HCT116 (cell line): ENCODE measurements around the gene KIAA1143. TPM values are rescaled to one million over a fixed set of nuclear protein-coding genes. Genes with fewer than 3 reads are reported as not detected.

ENCODE experiments used
- ATAC-seq: fragments of 200-7000 bp; cut with Tn5 transposase; 2 replicates; pipeline ENCODE4 v1.9.1; 2020; ENCODE audit warnings: mild to moderate bottlenecking, moderate library complexity
- BruUV-seq: library from RNA; stranded (reverse); fragments of 400-500 nt; replicated peaks from 2 replicates; lab custom pipeline; 2021; lab: Mats Ljungman, UMichigan
- CTCF ChIA-PET: fragments of 300-600 bp; sonication (Branson Sonifier 250); formaldehyde crosslinking; loops from one replicate; lab custom pipeline; 2021; ENCODE audit warnings: antibody characterized with exemption; lab: Charles Lee
- POLR2A ChIA-PET: fragments of 300-600, 350-600 bp; sonication (Branson Sonifier 250); formaldehyde crosslinking; loops from one replicate; lab custom pipeline; 2021; ENCODE audit warnings: antibody characterized with exemption; lab: Charles Lee
- RAD21 ChIA-PET, 2 experiments: fragments of 300-600 bp; sonication (Branson Sonifier 250); formaldehyde crosslinking; loops; one replicate each; lab custom pipeline; 2023; ENCODE audit warnings: low total read pairs in 2 of 2; ENCODE audit not compliant: uncharacterized antibody in 2 of 2, unreplicated experiment in 2 of 2, low non-redundant PET in 1 of 2; lab: Charles Lee
- DNase-seq: peaks from one replicate; pipeline ENCODE4 v3.0.0-alpha.2; 2010; ENCODE audit warnings: low read depth, low spot score
- H2AFZ ChIP-seq: fragments of 200-600 bp; shearing (Covaris generic), sonication (generic); 2 replicates; pipeline ENCODE4 v1.6.1; 2017; ENCODE audit warnings: low read depth, mixed run types, mixed read lengths, antibody characterized with exemption, low read length; ENCODE audit not compliant: poor library complexity, severe bottlenecking
- H3K27ac ChIP-seq: 2 replicates; pipeline ENCODE4 v1.5.1; 2012; ENCODE audit warnings: low read depth, low read length
- H3K27me3 ChIP-seq: fragments of 200-600 bp; sonication (generic); 2 replicates; pipeline ENCODE4 v1.6.1; 2016; ENCODE audit warnings: mixed run types, low read length, mixed read lengths; ENCODE audit not compliant: insufficient read depth
- H3K36me3 ChIP-seq, 2 experiments: fragments of 200-500 bp in 1 of 2; fragments of 200-600 bp in 1 of 2; sonication (Bioruptor generic) in 1 of 2; sonication (generic) in 1 of 2; 2 replicates each; pipeline versions ENCODE4 v1.5.1 to v1.6.1; 2014 to 2016; ENCODE audit warnings: low read length in 2 of 2, inconsistent platforms in 1 of 2, mixed read lengths in 1 of 2, mixed run types in 1 of 2; ENCODE audit not compliant: insufficient read depth in 2 of 2, control insufficient read depth in 1 of 2
- H3K4me1 ChIP-seq, 2 experiments: fragments of 200-600 bp in 1 of 2; sonication (generic) in 1 of 2; 2 replicates each; pipeline versions ENCODE4 v1.5.1 to v1.6.1; 2012 to 2017; ENCODE audit warnings: low read length in 2 of 2, inconsistent platforms in 1 of 2, mild to moderate bottlenecking in 1 of 2, mixed read lengths in 1 of 2, mixed run types in 1 of 2, moderate library complexity in 1 of 2; ENCODE audit not compliant: insufficient read depth in 2 of 2, control insufficient read depth in 1 of 2
- H3K4me2 ChIP-seq: fragments of 200-600 bp; sonication (generic); 2 replicates; pipeline ENCODE4 v1.6.1; 2017; ENCODE audit warnings: mixed run types, low read length, mixed read lengths
- H3K4me3 ChIP-seq, 2 experiments: fragments of 200-600 bp in 1 of 2; sonication (generic) in 1 of 2; replicated peaks in 1 of 2; 2 replicates each; pipeline ENCODE4 v1.5.1; 2011 to 2016; ENCODE audit warnings: low read length in 2 of 2, control low read depth in 1 of 2, low read depth in 1 of 2, mild to moderate bottlenecking in 1 of 2, mixed read lengths in 1 of 2, mixed run types in 1 of 2
- H3K79me2 ChIP-seq: fragments of 200-600 bp; sonication (generic); 2 replicates; pipeline ENCODE4 v1.6.1; 2017; ENCODE audit warnings: mild to moderate bottlenecking, mixed run types, low read length, moderate library complexity, mixed read lengths; ENCODE audit not compliant: insufficient read depth
- H3K9ac ChIP-seq: fragments of 200-600 bp; sonication (generic); 2 replicates; pipeline ENCODE4 v1.6.1; 2016; ENCODE audit warnings: low read length, mixed read lengths
- H3K9me2 ChIP-seq: fragments of 200-600 bp; sonication (generic), shearing (Covaris generic); 2 replicates; pipeline ENCODE4 v1.6.1; 2017; ENCODE audit warnings: mixed run types, mild to moderate bottlenecking, moderate library complexity; ENCODE audit not compliant: insufficient read depth
- H3K9me3 ChIP-seq, 2 experiments: fragments of 200-500 bp in 1 of 2; fragments of 200-600 bp in 1 of 2; sonication (Bioruptor generic) in 1 of 2; sonication (generic) in 1 of 2; 2 replicates each; pipeline ENCODE4 v1.6.1; 2014 to 2017; ENCODE audit warnings: low read length in 2 of 2, mixed read lengths in 2 of 2, inconsistent platforms in 1 of 2, low read depth in 1 of 2, mild to moderate bottlenecking in 1 of 2, mixed run types in 1 of 2, moderate library complexity in 1 of 2; ENCODE audit not compliant: control insufficient read depth in 1 of 2, insufficient read depth in 1 of 2
- H4K20me1 ChIP-seq: fragments of 200-600 bp; sonication (generic), shearing (Covaris generic); 2 replicates; pipeline ENCODE4 v1.6.1; 2017; ENCODE audit warnings: mixed run types, mild to moderate bottlenecking, moderate library complexity; ENCODE audit not compliant: insufficient read depth
- EGR1 ChIP-seq: IDR thresholded peaks from 2 replicates; pipeline ENCODE4 v1.6.1; 2012; ENCODE audit warnings: low read depth
- ELF1 ChIP-seq: IDR thresholded peaks from 2 replicates; pipeline ENCODE4 v1.6.1; 2012; ENCODE audit warnings: low read depth, borderline replicate concordance
- POLR2A ChIP-seq: IDR thresholded peaks from 2 replicates; pipeline ENCODE4 v1.7.0; 2011; ENCODE audit warnings: borderline replicate concordance; ENCODE audit not compliant: insufficient read depth, insufficient read length; ENCODE audit errors: extremely low read depth
- RAD21 ChIP-seq: IDR thresholded peaks from 2 replicates; pipeline ENCODE4 v1.6.1; 2012; ENCODE audit warnings: low read depth, mild to moderate bottlenecking
- ZNF274 ChIP-seq: fragments of 200-500 bp; sonication (Bioruptor generic); IDR thresholded peaks from 2 replicates; pipeline ENCODE4 v1.6.1; 2014; ENCODE audit warnings: mild to moderate bottlenecking, low read depth, low read length, inconsistent platforms
- intact Hi-C: fragments of 100-400 bp; cut with micrococcal nuclease; formaldehyde crosslinking; loops from 2 replicates; pipeline ENCODE4 v1.10.0; 2022
- total RNA-seq: library from RNA; stranded (reverse); gene quantifications from one replicate; pipeline ENCODE4 v1.2.1, GENCODE V29; 2021; ENCODE audit not compliant: unreplicated experiment
- TF ChIP-seq, protein P1 (sequence below): IDR thresholded peaks from 2 replicates; pipeline ENCODE4 v1.6.1; 2012; ENCODE audit warnings: low read depth
- TF ChIP-seq, protein P2 (sequence below): IDR thresholded peaks from 2 replicates; pipeline ENCODE4 v1.6.1; 2012

Gene KIAA1143
- total RNA-seq, 1 experiment from 2014 or later, result 32.2 TPM

DNA sequence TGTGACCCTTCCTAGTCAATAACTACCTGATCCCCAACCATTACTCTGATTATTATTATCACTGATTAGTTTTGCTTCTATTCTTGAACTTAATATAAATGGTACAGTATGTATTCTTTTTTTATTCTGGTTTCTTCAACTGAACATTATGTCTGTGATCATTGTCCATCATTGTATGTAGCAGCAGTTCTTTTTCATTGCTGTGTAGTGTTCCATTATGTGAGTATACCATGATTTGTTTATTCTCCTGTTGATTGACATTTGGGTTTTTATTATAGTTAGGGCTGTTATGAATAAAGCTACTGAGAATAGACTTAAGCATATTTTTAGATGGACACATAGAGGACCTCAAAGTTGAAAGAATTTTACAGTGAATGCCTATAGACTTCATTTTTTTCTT, 2.8 kb upstream of the KIAA1143 start:
- H3K9ac ChIP-seq, result no peak overlapping the region
- H3K36me3 ChIP-seq, result peaks cover 0 to 29% of the 10 kb centered on the region in 2 experiments; a peak in 2 of 4 replicates
- 0 out of 4 replicates have a peak, but pooled peaks cover 0 to 4% of the 10 kb centered on the region in 2 experiments for H3K9me3 ChIP-seq
- H3K27me3 ChIP-seq, result no peaks in the 10 kb centered on the region
- TF ChIP-seq EGR1, result no peak
- no peak for TF ChIP-seq ELF1
- no peak for TF ChIP-seq ZNF274
- TF ChIP-seq RAD21, result no peak
- TF ChIP-seq, protein P1, sequence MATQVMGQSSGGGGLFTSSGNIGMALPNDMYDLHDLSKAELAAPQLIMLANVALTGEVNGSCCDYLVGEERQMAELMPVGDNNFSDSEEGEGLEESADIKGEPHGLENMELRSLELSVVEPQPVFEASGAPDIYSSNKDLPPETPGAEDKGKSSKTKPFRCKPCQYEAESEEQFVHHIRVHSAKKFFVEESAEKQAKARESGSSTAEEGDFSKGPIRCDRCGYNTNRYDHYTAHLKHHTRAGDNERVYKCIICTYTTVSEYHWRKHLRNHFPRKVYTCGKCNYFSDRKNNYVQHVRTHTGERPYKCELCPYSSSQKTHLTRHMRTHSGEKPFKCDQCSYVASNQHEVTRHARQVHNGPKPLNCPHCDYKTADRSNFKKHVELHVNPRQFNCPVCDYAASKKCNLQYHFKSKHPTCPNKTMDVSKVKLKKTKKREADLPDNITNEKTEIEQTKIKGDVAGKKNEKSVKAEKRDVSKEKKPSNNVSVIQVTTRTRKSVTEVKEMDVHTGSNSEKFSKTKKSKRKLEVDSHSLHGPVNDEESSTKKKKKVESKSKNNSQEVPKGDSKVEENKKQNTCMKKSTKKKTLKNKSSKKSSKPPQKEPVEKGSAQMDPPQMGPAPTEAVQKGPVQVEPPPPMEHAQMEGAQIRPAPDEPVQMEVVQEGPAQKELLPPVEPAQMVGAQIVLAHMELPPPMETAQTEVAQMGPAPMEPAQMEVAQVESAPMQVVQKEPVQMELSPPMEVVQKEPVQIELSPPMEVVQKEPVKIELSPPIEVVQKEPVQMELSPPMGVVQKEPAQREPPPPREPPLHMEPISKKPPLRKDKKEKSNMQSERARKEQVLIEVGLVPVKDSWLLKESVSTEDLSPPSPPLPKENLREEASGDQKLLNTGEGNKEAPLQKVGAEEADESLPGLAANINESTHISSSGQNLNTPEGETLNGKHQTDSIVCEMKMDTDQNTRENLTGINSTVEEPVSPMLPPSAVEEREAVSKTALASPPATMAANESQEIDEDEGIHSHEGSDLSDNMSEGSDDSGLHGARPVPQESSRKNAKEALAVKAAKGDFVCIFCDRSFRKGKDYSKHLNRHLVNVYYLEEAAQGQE, result no peak
- TF ChIP-seq, protein P2, sequence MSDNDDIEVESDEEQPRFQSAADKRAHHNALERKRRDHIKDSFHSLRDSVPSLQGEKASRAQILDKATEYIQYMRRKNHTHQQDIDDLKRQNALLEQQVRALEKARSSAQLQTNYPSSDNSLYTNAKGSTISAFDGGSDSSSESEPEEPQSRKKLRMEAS, result no peak
- TF ChIP-seq POLR2A, result no peak
- ATAC-seq, result no peak
- intact Hi-C loops, result loop anchor here (5.0 to 10.0 kb wide), 3 partner anchors 201 to 269 kb away; no protein-coding TSS in a partner anchor
- no peak overlapping the region for H2AFZ ChIP-seq
- BruUV-seq, result no TSS peak
- DNase-seq, result no peak
- no peak overlapping the region for H3K4me3 ChIP-seq
- H3K79me2 ChIP-seq, result peaks cover 89% of the 10 kb centered on the region
- peaks cover 7 to 10% of the 10 kb centered on the region in 2 experiments; a peak in 2 of 4 replicates for H3K4me1 ChIP-seq
- RAD21 ChIA-PET, result no interaction called here
- POLR2A ChIA-PET, result no interaction called here
- H3K9me2 ChIP-seq, result no peaks in the 10 kb centered on the region
- H4K20me1 ChIP-seq, result no peaks in the 10 kb centered on the region
- CTCF ChIA-PET, result no interaction called here
- H3K27ac ChIP-seq, result no peak overlapping the region
- H3K4me2 ChIP-seq, result no peak overlapping the region
